ENCODE results near the gene PSTPIP2.
A peak's percentile ranks its signal among the peaks of the same experiment; 100 is the strongest.

PSTPIP2 gene

DNA sequence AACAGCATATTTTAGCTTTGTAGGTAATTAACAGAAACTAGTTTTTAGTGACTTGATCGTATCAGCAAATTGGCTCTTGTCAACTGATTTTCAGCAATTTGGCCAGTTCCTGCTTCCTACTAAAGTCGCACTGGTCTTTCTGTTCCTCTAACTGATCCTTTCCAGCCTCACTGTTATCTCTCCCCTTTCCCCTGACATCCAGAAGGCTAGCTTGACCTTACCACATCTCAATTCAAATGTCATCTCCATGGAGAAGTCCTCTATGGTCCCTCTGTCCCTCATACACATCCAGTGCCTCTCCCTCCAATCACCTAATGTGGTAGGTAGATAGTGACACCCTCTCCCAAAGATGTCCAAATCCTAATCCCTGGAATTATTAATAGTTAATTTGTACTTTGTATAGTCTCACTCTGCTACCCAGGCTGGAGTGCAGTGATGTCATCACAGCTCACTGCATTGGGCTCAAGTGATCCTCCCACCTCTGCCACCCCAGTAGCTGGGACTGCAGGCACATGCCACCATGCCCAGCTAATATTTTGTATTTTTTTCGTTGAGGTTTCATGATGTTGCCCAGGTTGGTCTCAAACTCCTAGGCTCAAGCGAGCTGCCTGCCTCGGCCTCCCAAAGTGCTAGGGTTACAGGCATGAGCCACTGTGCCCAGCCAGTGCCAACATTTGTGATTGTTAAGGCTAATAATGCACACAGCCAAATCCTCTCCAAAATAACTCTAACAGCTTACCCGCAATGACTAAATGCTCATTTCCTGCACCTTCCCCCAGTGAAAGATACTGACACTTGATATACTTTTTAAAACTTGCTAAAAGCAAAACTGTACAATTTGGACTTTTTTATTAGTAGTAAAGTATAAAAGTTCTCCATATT is 16.9 kb downstream of the PSTPIP2 start:
- Histone ChIP-seq H2BK12ac (ENCODE audit: low read length) (no peak overlapping the region), H2AK5ac (ENCODE audit: low read length) (no peak overlapping the region), H4K91ac (ENCODE audit: low read depth, low read length) (no peak overlapping the region)

DNA sequence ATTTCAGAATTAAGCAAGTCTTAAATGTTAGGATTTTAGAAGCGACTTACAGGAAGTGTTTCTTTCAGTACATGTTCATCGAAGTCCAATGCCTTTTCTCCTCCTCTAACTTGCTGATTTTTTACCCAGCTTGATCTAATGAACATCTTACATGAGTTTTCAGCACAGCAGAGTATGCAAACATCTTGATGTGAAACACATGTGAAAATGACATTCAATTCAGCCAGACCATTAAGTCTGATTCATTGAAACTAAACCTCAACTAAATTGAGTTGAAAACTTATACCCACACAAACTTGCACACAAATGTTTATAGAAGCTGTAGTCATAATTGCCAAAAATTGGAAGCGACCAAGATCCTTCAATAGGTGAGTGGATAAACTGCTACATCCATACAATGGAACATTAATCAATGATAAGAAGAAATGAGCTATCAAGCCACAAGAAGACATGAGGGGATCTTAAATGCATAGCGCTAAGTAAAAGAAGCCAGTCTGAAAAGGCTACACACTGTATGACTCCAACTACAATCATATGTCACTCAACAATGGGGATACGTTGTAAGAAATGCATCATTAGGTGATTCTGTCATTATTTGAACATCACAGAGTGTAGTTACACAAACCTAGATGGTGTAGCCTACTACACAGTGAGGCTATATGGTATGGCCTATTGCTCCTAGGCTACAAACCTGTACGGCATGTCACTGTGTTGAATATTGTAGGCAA is 18.5 kb downstream of the PSTPIP2 start:
- H3K18ac ChIP-seq (ENCODE audit: low read length): no peak overlapping the region
- no peaks in the 10 kb centered on the region for H3K79me2 ChIP-seq (ENCODE audit: control insufficient read depth, insufficient read depth, low read length, poor library complexity)
- no peak overlapping the region for H2BK5ac ChIP-seq (ENCODE audit: low read depth, low read length, poor library complexity)
- WGBS (ENCODE audit: extremely low coverage, insufficient coverage, insufficient read length): no CpG with 5 or more reads among the region's 6 CpGs
- peaks cover 0 to 3% of the 10 kb centered on the region in 2 experiments for H3K36me3 ChIP-seq (ENCODE audit: control insufficient read depth in 1 of 2, insufficient read depth in 2 of 2, low read length in 2 of 2)
- no peak overlapping the region for H2AK5ac ChIP-seq (ENCODE audit: low read length)
- H2BK12ac ChIP-seq (ENCODE audit: low read length): no peak overlapping the region
- no peak overlapping the region for H3K23ac ChIP-seq (ENCODE audit: low read length)
- no peaks in the 10 kb centered on the region for H3K9me3 ChIP-seq (ENCODE audit: insufficient read depth, low read depth, low read length)
- H2BK120ac ChIP-seq (ENCODE audit: insufficient read depth, low read length, poor library complexity): no peak overlapping the region
- no peaks in the 10 kb centered on the region for H3K27me3 ChIP-seq (ENCODE audit: insufficient read depth, low read length)
- H3K4me3 ChIP-seq (ENCODE audit: low read depth, low read length): no peak overlapping the region
- no peak overlapping the region for H3K27ac ChIP-seq (ENCODE audit: low read depth, low read length)
- H3K9ac ChIP-seq (ENCODE audit: low read length): no peak overlapping the region
- H4K8ac ChIP-seq (ENCODE audit: low read depth, low read length): no peak overlapping the region
- no peak overlapping the region for H3K4ac ChIP-seq (ENCODE audit: low read depth, low read length)
- H3K4me2 ChIP-seq (ENCODE audit: low read length): no peak overlapping the region
- H3K4me1 ChIP-seq (ENCODE audit: control insufficient read depth in 1 of 2, insufficient read depth in 2 of 2, low read length in 2 of 2): peaks cover 3 to 5% of the 10 kb centered on the region in 2 experiments
- DNase-seq: no peak
- no peak overlapping the region for H3K14ac ChIP-seq (ENCODE audit: low read length)
- no peak overlapping the region for H2AFZ ChIP-seq (ENCODE audit: insufficient read depth, low read length, poor library complexity)
- H4K91ac ChIP-seq (ENCODE audit: low read depth, low read length): no peak overlapping the region
- no peaks in the 10 kb centered on the region for H3K79me1 ChIP-seq (ENCODE audit: low read length)
- no peak overlapping the region for H4K12ac ChIP-seq (ENCODE audit: low read depth, low read length)

More for the DNA sequence above, 16.9 kb downstream of the PSTPIP2 start:
- no peaks in the 10 kb centered on the region for H3K79me2 ChIP-seq (ENCODE audit: control insufficient read depth, insufficient read depth, low read length, poor library complexity)
- H2AFZ ChIP-seq (ENCODE audit: insufficient read depth, low read length, poor library complexity): no peak overlapping the region
- no peak overlapping the region for H2BK120ac ChIP-seq (ENCODE audit: insufficient read depth, low read length, poor library complexity)
- peaks cover 3 to 5% of the 10 kb centered on the region in 2 experiments for H3K4me1 ChIP-seq (ENCODE audit: control insufficient read depth in 1 of 2, insufficient read depth in 2 of 2, low read length in 2 of 2)
- no peak overlapping the region for H3K4me2 ChIP-seq (ENCODE audit: low read length)
- no peak overlapping the region for H3K14ac ChIP-seq (ENCODE audit: low read length)
- H3K9ac ChIP-seq (ENCODE audit: low read length): no peak overlapping the region
- H3K27me3 ChIP-seq (ENCODE audit: insufficient read depth, low read length): no peaks in the 10 kb centered on the region
- no peak overlapping the region for H4K12ac ChIP-seq (ENCODE audit: low read depth, low read length)
- H3K18ac ChIP-seq (ENCODE audit: low read length): no peak overlapping the region
- no peak for DNase-seq
- no peaks in the 10 kb centered on the region for H3K9me3 ChIP-seq (ENCODE audit: insufficient read depth, low read depth, low read length)
- no peaks in the 10 kb centered on the region for H3K79me1 ChIP-seq (ENCODE audit: low read length)
- H3K23ac ChIP-seq (ENCODE audit: low read length): no peak overlapping the region
- no peak overlapping the region for H4K8ac ChIP-seq (ENCODE audit: low read depth, low read length)
- no peak overlapping the region for H3K4me3 ChIP-seq (ENCODE audit: low read depth, low read length)
- no peak overlapping the region for H3K27ac ChIP-seq (ENCODE audit: low read depth, low read length)
- H2BK5ac ChIP-seq (ENCODE audit: low read depth, low read length, poor library complexity): no peak overlapping the region
- peaks cover 0 to 3% of the 10 kb centered on the region in 2 experiments for H3K36me3 ChIP-seq (ENCODE audit: control insufficient read depth in 1 of 2, insufficient read depth in 2 of 2, low read length in 2 of 2)
- no CpG with 5 or more reads among the region's 6 CpGs for WGBS (ENCODE audit: extremely low coverage, insufficient coverage, insufficient read length)
- H3K4ac ChIP-seq (ENCODE audit: low read depth, low read length): no peak overlapping the region

DNA sequence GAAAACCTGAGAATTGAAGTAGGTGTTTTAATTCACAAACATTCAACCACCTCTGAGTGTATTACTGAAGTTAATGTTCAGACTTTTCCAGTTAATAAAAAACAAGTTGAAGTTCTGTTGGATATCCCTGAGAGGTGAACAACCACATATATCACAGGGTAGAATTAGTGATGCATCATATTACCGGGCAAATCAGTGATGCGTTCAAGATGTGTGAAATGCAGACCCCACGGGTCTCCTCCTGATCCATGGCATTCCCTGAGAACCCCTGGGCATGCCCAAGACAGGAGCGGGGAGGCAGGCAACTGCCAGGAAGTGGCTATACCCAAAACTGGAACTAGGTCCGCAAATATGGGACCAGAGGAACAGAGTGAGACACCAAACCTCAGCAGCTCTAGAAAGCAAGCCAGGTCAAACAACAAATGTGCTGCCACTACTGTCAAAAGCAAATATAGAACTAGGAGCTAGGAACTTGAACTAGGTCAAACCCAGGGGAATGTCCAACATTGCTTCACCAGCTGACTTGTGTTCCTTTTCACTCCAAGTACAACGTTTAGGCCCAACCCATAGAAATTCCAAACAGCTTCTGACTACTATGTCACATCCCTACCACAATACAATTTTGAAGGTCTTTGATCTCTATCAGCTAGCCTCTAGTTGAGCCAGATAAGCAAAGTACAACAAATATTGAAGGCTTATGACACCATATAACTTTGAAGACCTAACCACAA is 20.2 kb downstream of the PSTPIP2 start:
- Histone ChIP-seq H3K27ac (ENCODE audit: low read depth, low read length) (no peak overlapping the region), H3K4me1 (ENCODE audit: control insufficient read depth in 1 of 2, insufficient read depth in 2 of 2, low read length in 2 of 2) (peaks cover 3 to 5% of the 10 kb centered on the region in 2 experiments), H3K18ac (ENCODE audit: low read length) (no peak overlapping the region), H2AFZ (ENCODE audit: insufficient read depth, low read length, poor library complexity) (no peak overlapping the region), H2AK5ac (ENCODE audit: low read length) (no peak overlapping the region), H3K4me2 (ENCODE audit: low read length) (no peak overlapping the region), H4K12ac (ENCODE audit: low read depth, low read length) (no peak overlapping the region), H3K14ac (ENCODE audit: low read length) (no peak overlapping the region), H3K79me2 (ENCODE audit: control insufficient read depth, insufficient read depth, low read length, poor library complexity) (no peaks in the 10 kb centered on the region), H3K23ac (ENCODE audit: low read length) (no peak overlapping the region), H3K9me3 (ENCODE audit: insufficient read depth, low read depth, low read length) (no peaks in the 10 kb centered on the region), H3K79me1 (ENCODE audit: low read length) (no peaks in the 10 kb centered on the region), H4K8ac (ENCODE audit: low read depth, low read length) (no peak overlapping the region), H2BK12ac (ENCODE audit: low read length) (no peak overlapping the region), H3K9ac (ENCODE audit: low read length) (no peak overlapping the region), H3K27me3 (ENCODE audit: insufficient read depth, low read length) (no peaks in the 10 kb centered on the region), H2BK120ac (ENCODE audit: insufficient read depth, low read length, poor library complexity) (no peak overlapping the region), H3K4ac (ENCODE audit: low read depth, low read length) (peak overlapping the region; percentile 84), H4K91ac (ENCODE audit: low read depth, low read length) (no peak overlapping the region), H2BK5ac (ENCODE audit: low read depth, low read length, poor library complexity) (no peak overlapping the region), H3K4me3 (ENCODE audit: low read depth, low read length) (no peak overlapping the region), H3K36me3 (ENCODE audit: control insufficient read depth in 1 of 2, insufficient read depth in 2 of 2, low read length in 2 of 2) (peaks cover 0 to 1% of the 10 kb centered on the region in 2 experiments)
- WGBS (ENCODE audit: extremely low coverage, insufficient coverage, insufficient read length): no CpG with 5 or more reads among the region's 6 CpGs
- DNase-seq: peak; percentile 92 to 98

DNA sequence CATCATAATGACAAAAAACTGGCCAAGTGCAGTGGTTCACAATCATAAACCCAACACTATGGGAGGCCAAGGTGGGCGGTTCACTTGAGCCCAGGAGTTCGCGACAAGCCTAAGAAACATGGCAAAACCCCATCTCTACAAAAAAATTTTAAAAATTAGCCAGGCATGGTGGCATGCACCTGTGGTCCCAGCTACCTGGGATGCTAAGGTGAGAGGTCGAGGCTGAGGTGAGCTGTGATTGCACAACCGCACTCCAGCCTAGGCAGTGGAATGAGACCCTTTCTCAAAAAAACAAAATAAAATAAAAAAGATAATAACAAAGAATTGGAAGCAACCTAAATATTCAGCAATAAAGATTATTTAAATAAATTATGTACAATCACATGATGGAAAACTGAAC is 21.8 kb downstream of the PSTPIP2 start:
- no peak overlapping the region for H2BK5ac ChIP-seq (ENCODE audit: low read depth, low read length, poor library complexity)

More for the DNA sequence above, 21.8 kb downstream of the PSTPIP2 start:
- H3K23ac ChIP-seq (ENCODE audit: low read length): no peak overlapping the region
- peaks cover 2% of the 10 kb centered on the region for H3K79me2 ChIP-seq (ENCODE audit: control insufficient read depth, insufficient read depth, low read length, poor library complexity)
- no peaks in the 10 kb centered on the region for H3K36me3 ChIP-seq (ENCODE audit: control insufficient read depth in 1 of 2, insufficient read depth in 2 of 2, low read length in 2 of 2)
- no peak overlapping the region for H3K18ac ChIP-seq (ENCODE audit: low read length)
- no peak overlapping the region for H3K9ac ChIP-seq (ENCODE audit: low read length)
- peaks cover 6 to 10% of the 10 kb centered on the region in 2 experiments for H3K4me1 ChIP-seq (ENCODE audit: control insufficient read depth in 1 of 2, insufficient read depth in 2 of 2, low read length in 2 of 2)
- H3K27ac ChIP-seq (ENCODE audit: low read depth, low read length): no peak overlapping the region
- DNase-seq: no peak
- no peak overlapping the region for H3K14ac ChIP-seq (ENCODE audit: low read length)
- H3K79me1 ChIP-seq (ENCODE audit: low read length): peaks cover 1% of the 10 kb centered on the region
- H4K8ac ChIP-seq (ENCODE audit: low read depth, low read length): no peak overlapping the region
- H3K4ac ChIP-seq (ENCODE audit: low read depth, low read length): peak overlapping the region; percentile 28
- no peak overlapping the region for H2AFZ ChIP-seq (ENCODE audit: insufficient read depth, low read length, poor library complexity)
- no peaks in the 10 kb centered on the region for H3K9me3 ChIP-seq (ENCODE audit: insufficient read depth, low read depth, low read length)
- no peak overlapping the region for H2BK120ac ChIP-seq (ENCODE audit: insufficient read depth, low read length, poor library complexity)
- no peak overlapping the region for H4K12ac ChIP-seq (ENCODE audit: low read depth, low read length)
- no peak overlapping the region for H3K4me3 ChIP-seq (ENCODE audit: low read depth, low read length)
- H4K91ac ChIP-seq (ENCODE audit: low read depth, low read length): no peak overlapping the region
- H2AK5ac ChIP-seq (ENCODE audit: low read length): no peak overlapping the region
- no CpG with 5 or more reads among the region's 5 CpGs for WGBS (ENCODE audit: extremely low coverage, insufficient coverage, insufficient read length)
- H3K27me3 ChIP-seq (ENCODE audit: insufficient read depth, low read length): no peaks in the 10 kb centered on the region
- H2BK12ac ChIP-seq (ENCODE audit: low read length): no peak overlapping the region
- H3K4me2 ChIP-seq (ENCODE audit: low read length): no peak overlapping the region
